Measurements from ENCODE around the gene ERN2. TPM values are rescaled to one million over a fixed set of nuclear protein-coding genes. Genes with fewer than 3 reads are reported as not detected.

Gene ERN2
- total and polyA plus RNA-seq, 2 of the 13 experiments (the other 11 are each of a cell fraction or from before 2014, with no cell fraction given), result 2.2 to 3.5 TPM

- peak; percentile 100 for TF ChIP-seq ZSCAN5A (CRISPR knock-in tag; IDR thresholded peaks at IDR 0.05; ENCODE audit: borderline replicate concordance)
- peak; percentile 72; the same call in 1 of the 2 replicates for TF ChIP-seq PPARG (CRISPR knock-in tag; conservative IDR thresholded peaks at IDR 0.05)
- TF ChIP-seq MXI1 (IDR thresholded peaks at IDR 0.05; ENCODE audit: borderline replicate concordance, low read depth, low read length), result peak; percentile 100
- peak; percentile 85; the same call in 1 of the 2 replicates for TF ChIP-seq PCBP1 (IDR thresholded peaks at IDR 0.05; ENCODE audit: borderline replicate concordance, low read depth, low read length)
- no peak for TF ChIP-seq SOX6 (IDR thresholded peaks at IDR 0.05)
- peak; percentile 70 for TF ChIP-seq SOX6 (CRISPR knock-in tag; IDR thresholded peaks at IDR 0.05)
- TF ChIP-seq, protein P1, sequence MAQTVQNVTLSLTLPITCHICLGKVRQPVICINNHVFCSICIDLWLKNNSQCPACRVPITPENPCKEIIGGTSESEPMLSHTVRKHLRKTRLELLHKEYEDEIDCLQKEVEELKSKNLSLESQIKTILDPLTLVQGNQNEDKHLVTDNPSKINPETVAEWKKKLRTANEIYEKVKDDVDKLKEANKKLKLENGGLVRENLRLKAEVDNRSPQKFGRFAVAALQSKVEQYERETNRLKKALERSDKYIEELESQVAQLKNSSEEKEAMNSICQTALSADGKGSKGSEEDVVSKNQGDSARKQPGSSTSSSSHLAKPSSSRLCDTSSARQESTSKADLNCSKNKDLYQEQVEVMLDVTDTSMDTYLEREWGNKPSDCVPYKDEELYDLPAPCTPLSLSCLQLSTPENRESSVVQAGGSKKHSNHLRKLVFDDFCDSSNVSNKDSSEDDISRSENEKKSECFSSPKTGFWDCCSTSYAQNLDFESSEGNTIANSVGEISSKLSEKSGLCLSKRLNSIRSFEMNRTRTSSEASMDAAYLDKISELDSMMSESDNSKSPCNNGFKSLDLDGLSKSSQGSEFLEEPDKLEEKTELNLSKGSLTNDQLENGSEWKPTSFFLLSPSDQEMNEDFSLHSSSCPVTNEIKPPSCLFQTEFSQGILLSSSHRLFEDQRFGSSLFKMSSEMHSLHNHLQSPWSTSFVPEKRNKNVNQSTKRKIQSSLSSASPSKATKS (CRISPR knock-in tag; IDR thresholded peaks at IDR 0.05), result no peak
- TF ChIP-seq SRSF1 (optimal IDR thresholded peaks at IDR 0.05; ENCODE audit: low read depth, low read length), result peak; percentile 74
- peak; percentile 93 for TF ChIP-seq ZSCAN29 (CRISPR knock-in tag; conservative IDR thresholded peaks at IDR 0.05)
- TF ChIP-seq, protein P2, sequence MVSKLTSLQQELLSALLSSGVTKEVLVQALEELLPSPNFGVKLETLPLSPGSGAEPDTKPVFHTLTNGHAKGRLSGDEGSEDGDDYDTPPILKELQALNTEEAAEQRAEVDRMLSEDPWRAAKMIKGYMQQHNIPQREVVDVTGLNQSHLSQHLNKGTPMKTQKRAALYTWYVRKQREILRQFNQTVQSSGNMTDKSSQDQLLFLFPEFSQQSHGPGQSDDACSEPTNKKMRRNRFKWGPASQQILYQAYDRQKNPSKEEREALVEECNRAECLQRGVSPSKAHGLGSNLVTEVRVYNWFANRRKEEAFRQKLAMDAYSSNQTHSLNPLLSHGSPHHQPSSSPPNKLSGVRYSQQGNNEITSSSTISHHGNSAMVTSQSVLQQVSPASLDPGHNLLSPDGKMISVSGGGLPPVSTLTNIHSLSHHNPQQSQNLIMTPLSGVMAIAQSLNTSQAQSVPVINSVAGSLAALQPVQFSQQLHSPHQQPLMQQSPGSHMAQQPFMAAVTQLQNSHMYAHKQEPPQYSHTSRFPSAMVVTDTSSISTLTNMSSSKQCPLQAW (CRISPR knock-in tag; IDR thresholded peaks at IDR 0.05), result peak; percentile 65
- peak; percentile 91 to 93 for TF ChIP-seq POLR2A (IDR thresholded peaks at IDR 0.05; ENCODE audit: insufficient read depth in 1 of 2, low read depth in 2 of 2, low read length in 2 of 2)
- peak; percentile 99 for TF ChIP-seq POGZ (CRISPR knock-in tag; IDR thresholded peaks at IDR 0.05)
- peak; percentile 100 for TF ChIP-seq IRX3 (CRISPR knock-in tag; IDR thresholded peaks at IDR 0.05; ENCODE audit: borderline replicate concordance, low read depth)
- no peak for TF ChIP-seq RORA (CRISPR knock-in tag; IDR thresholded peaks at IDR 0.05)
- TF ChIP-seq, protein P3, sequence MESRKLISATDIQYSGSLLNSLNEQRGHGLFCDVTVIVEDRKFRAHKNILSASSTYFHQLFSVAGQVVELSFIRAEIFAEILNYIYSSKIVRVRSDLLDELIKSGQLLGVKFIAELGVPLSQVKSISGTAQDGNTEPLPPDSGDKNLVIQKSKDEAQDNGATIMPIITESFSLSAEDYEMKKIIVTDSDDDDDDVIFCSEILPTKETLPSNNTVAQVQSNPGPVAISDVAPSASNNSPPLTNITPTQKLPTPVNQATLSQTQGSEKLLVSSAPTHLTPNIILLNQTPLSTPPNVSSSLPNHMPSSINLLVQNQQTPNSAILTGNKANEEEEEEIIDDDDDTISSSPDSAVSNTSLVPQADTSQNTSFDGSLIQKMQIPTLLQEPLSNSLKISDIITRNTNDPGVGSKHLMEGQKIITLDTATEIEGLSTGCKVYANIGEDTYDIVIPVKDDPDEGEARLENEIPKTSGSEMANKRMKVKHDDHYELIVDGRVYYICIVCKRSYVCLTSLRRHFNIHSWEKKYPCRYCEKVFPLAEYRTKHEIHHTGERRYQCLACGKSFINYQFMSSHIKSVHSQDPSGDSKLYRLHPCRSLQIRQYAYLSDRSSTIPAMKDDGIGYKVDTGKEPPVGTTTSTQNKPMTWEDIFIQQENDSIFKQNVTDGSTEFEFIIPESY (CRISPR knock-in tag; IDR thresholded peaks at IDR 0.05), result peak; percentile 33; the same call in 1 of the 2 replicates
- TF ChIP-seq, protein P4, sequence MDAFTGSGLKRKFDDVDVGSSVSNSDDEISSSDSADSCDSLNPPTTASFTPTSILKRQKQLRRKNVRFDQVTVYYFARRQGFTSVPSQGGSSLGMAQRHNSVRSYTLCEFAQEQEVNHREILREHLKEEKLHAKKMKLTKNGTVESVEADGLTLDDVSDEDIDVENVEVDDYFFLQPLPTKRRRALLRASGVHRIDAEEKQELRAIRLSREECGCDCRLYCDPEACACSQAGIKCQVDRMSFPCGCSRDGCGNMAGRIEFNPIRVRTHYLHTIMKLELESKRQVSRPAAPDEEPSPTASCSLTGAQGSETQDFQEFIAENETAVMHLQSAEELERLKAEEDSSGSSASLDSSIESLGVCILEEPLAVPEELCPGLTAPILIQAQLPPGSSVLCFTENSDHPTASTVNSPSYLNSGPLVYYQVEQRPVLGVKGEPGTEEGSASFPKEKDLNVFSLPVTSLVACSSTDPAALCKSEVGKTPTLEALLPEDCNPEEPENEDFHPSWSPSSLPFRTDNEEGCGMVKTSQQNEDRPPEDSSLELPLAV (CRISPR knock-in tag; conservative IDR thresholded peaks at IDR 0.05; ENCODE audit: low read depth), result peak; percentile 100
- peak; percentile 77; the same call in 1 of the 2 replicates for TF ChIP-seq ZNF782 (CRISPR knock-in tag; IDR thresholded peaks at IDR 0.05; ENCODE audit: borderline replicate concordance)
- TF ChIP-seq SOX13 (IDR thresholded peaks at IDR 0.05), result no peak; the same call in 1 of the 2 replicates
- TF ChIP-seq SOX13 (CRISPR knock-in tag; conservative IDR thresholded peaks at IDR 0.05 in 1 of 2, IDR thresholded peaks at IDR 0.05 in 1 of 2), result peak in 1 of 2 experiments; percentile 43; a peak in 2 of 4 replicates
These were observed 34.4 kb downstream of the ERN2 start, which contains the start of gene PLK1 (continued) for GRCh38 chr16:23678430-23679273.

Measured in HepG2 (cell line).